ENCODE measurements around the gene STAG1. TPM values are rescaled to one million over a fixed set of nuclear protein-coding genes. Genes with fewer than 3 reads are reported as not detected.

The STAG1 gene
- total and polyA plus RNA-seq, 2 experiments from 2014 or later, result 9.0 to 21.9 TPM

GRCh38 chr3:136778865-136779264, 26.7 kb upstream of the STAG1 start:
- no peak overlapping the region for H3K4me3 Mint-ChIP-seq
- Histone ChIP-seq H3K79me2 (replicated peaks; ENCODE audit: insufficient read depth) (no peaks in the 10 kb centered on the region), H3K27ac (ENCODE audit: low read depth) (no peak overlapping the region), H3K4me2 (no peak overlapping the region), H3K4me3 (no peak overlapping the region), H3K4me1 (ENCODE audit: insufficient read depth) (no peaks in the 10 kb centered on the region), H3K36me3 (ENCODE audit: insufficient read depth) (no peaks in the 10 kb centered on the region), H3F3A (replicated peaks; ENCODE audit: low read depth) (no peaks in the 10 kb centered on the region), H4K20me1 (replicated peaks; ENCODE audit: insufficient read depth) (no peaks in the 10 kb centered on the region), H3K9me2 (ENCODE audit: insufficient read depth) (no peaks in the 10 kb centered on the region), H2AFZ (peak overlapping the region; percentile 38; the same call in 1 of the 2 replicates), H3K27me3 (ENCODE audit: insufficient read depth) (no peaks in the 10 kb centered on the region)
- peaks cover 4% of the 10 kb centered on the region for H3K27me3 Mint-ChIP-seq (ENCODE audit: insufficient read depth, low read depth, poor library complexity)
- DNase-seq (ENCODE audit: low spot score) (no peak), ATAC-seq (no peak)
- TF ChIP-seq CTCF (conservative IDR thresholded peaks at IDR 0.05; ENCODE audit: low read depth in 2 of 2) (no peak), EZH2phosphoT487 (IDR thresholded peaks at IDR 0.05; ENCODE audit: unreplicated experiment) (no peak), EZH2 (IDR thresholded peaks at IDR 0.05; ENCODE audit: low read depth, unreplicated experiment) (no peak), POLR2AphosphoS5 (IDR thresholded peaks at IDR 0.05; ENCODE audit: low read depth) (no peak), JUNB (IDR thresholded peaks at IDR 0.05; ENCODE audit: unreplicated experiment) (no peak), ETS1 (IDR thresholded peaks at IDR 0.05) (no peak), NANOG (IDR thresholded peaks at IDR 0.05; ENCODE audit: borderline replicate concordance) (no peak), ZNF462 (CRISPR knock-in tag; IDR thresholded peaks at IDR 0.05) (no peak), ZNF114 (CRISPR knock-in tag; IDR thresholded peaks at IDR 0.05) (no peak), REST (IDR thresholded peaks at IDR 0.05; ENCODE audit: unreplicated experiment) (no peak), STAT1 (IDR thresholded peaks at IDR 0.05; ENCODE audit: unreplicated experiment) (no peak), ZNF331 (CRISPR knock-in tag; IDR thresholded peaks at IDR 0.05; ENCODE audit: low read depth) (no peak), CREB1 (CRISPR knock-in tag; IDR thresholded peaks at IDR 0.05; ENCODE audit: low read depth) (no peak)
- H3K36me3 Mint-ChIP-seq (ENCODE audit: low read depth), result no peaks in the 10 kb centered on the region
- no peaks in the 10 kb centered on the region for H3K9me3 Mint-ChIP-seq
- H3K4me1 Mint-ChIP-seq, result no peaks in the 10 kb centered on the region
- H3K27ac Mint-ChIP-seq, result no peak overlapping the region
